ENCODE measurements around the gene LMO4.

The LMO4 gene

GRCh38 chr1:87284456-87285240 is 44.0 kb upstream of the LMO4 start:
- TF ChIP-seq FOXM1 (IDR thresholded peaks at IDR 0.05; ENCODE audit: borderline replicate concordance, low read depth) (no peak), ZBTB7A (IDR thresholded peaks at IDR 0.05; ENCODE audit: low read depth) (no peak), TCF12 (IDR thresholded peaks at IDR 0.05; ENCODE audit: low read depth) (no peak), RAD21 (IDR thresholded peaks at IDR 0.05; ENCODE audit: low read depth) (no peak), TAF1 (IDR thresholded peaks at IDR 0.05; ENCODE audit: low read depth) (no peak), EGR1 (IDR thresholded peaks at IDR 0.05) (no peak), EP300 (IDR thresholded peaks at IDR 0.05; ENCODE audit: borderline replicate concordance) (no peak), CREB1 (IDR thresholded peaks at IDR 0.05; ENCODE audit: low read depth) (no peak), CEBPB (IDR thresholded peaks at IDR 0.05) (no peak), TEAD4 (IDR thresholded peaks at IDR 0.05) (no peak), NFIC (IDR thresholded peaks at IDR 0.05) (no peak), REST (IDR thresholded peaks at IDR 0.05; ENCODE audit: low read depth) (no peak), YY1 (IDR thresholded peaks at IDR 0.05; ENCODE audit: low read depth) (no peak), MAX (IDR thresholded peaks at IDR 0.05) (no peak)

- TF ChIP-seq RAD21 (IDR thresholded peaks at IDR 0.05; ENCODE audit: low read depth): no peak
- no peak for TF ChIP-seq USF1 (IDR thresholded peaks at IDR 0.05)
- no peak for TF ChIP-seq EGR1 (IDR thresholded peaks at IDR 0.05)
- TF ChIP-seq TEAD4 (IDR thresholded peaks at IDR 0.05): no peak
- TF ChIP-seq YY1 (IDR thresholded peaks at IDR 0.05; ENCODE audit: low read depth): no peak
- TF ChIP-seq EP300 (IDR thresholded peaks at IDR 0.05; ENCODE audit: borderline replicate concordance): no peak
- no peak for TF ChIP-seq TCF12 (IDR thresholded peaks at IDR 0.05; ENCODE audit: low read depth)
- TF ChIP-seq CREB1 (IDR thresholded peaks at IDR 0.05; ENCODE audit: low read depth): no peak
- TF ChIP-seq NFIC (IDR thresholded peaks at IDR 0.05): no peak
- TF ChIP-seq MAX (IDR thresholded peaks at IDR 0.05): no peak
- no peak for TF ChIP-seq TAF1 (IDR thresholded peaks at IDR 0.05; ENCODE audit: low read depth)
- TF ChIP-seq REST (IDR thresholded peaks at IDR 0.05; ENCODE audit: low read depth): no peak
- TF ChIP-seq CEBPB (IDR thresholded peaks at IDR 0.05): no peak
- TF ChIP-seq FOXM1 (IDR thresholded peaks at IDR 0.05; ENCODE audit: borderline replicate concordance, low read depth): no peak
- no peak for TF ChIP-seq ZBTB7A (IDR thresholded peaks at IDR 0.05; ENCODE audit: low read depth)
These were observed 37.6 kb upstream of the LMO4 start for GRCh38 chr1:87291107-87291506.

GRCh38 chr1:87292684-87293493 is 35.8 kb upstream of the LMO4 start:
- TF ChIP-seq EP300 (IDR thresholded peaks at IDR 0.05; ENCODE audit: borderline replicate concordance): no peak
- TF ChIP-seq RAD21 (IDR thresholded peaks at IDR 0.05; ENCODE audit: low read depth): peak; percentile 84
- TF ChIP-seq NFIC (IDR thresholded peaks at IDR 0.05): no peak
- no peak for TF ChIP-seq TEAD4 (IDR thresholded peaks at IDR 0.05)
- no peak for TF ChIP-seq TAF1 (IDR thresholded peaks at IDR 0.05; ENCODE audit: low read depth)
- TF ChIP-seq USF1 (IDR thresholded peaks at IDR 0.05): no peak

- no peak for TF ChIP-seq ZBTB7A (IDR thresholded peaks at IDR 0.05; ENCODE audit: low read depth)
- TF ChIP-seq CEBPB (IDR thresholded peaks at IDR 0.05): no peak
- no peak for TF ChIP-seq NFIC (IDR thresholded peaks at IDR 0.05)
- TF ChIP-seq REST (IDR thresholded peaks at IDR 0.05; ENCODE audit: low read depth): no peak
- TF ChIP-seq EP300 (IDR thresholded peaks at IDR 0.05; ENCODE audit: borderline replicate concordance): no peak
- no peak for TF ChIP-seq TCF12 (IDR thresholded peaks at IDR 0.05; ENCODE audit: low read depth)
- no peak for TF ChIP-seq MAX (IDR thresholded peaks at IDR 0.05)
- no peak for TF ChIP-seq EGR1 (IDR thresholded peaks at IDR 0.05)
- no peak for TF ChIP-seq USF1 (IDR thresholded peaks at IDR 0.05)
- no peak for TF ChIP-seq CREB1 (IDR thresholded peaks at IDR 0.05; ENCODE audit: low read depth)
- no peak for TF ChIP-seq FOXM1 (IDR thresholded peaks at IDR 0.05; ENCODE audit: borderline replicate concordance, low read depth)
- no peak for TF ChIP-seq TEAD4 (IDR thresholded peaks at IDR 0.05)
- TF ChIP-seq TAF1 (IDR thresholded peaks at IDR 0.05; ENCODE audit: low read depth): no peak
- no peak for TF ChIP-seq YY1 (IDR thresholded peaks at IDR 0.05; ENCODE audit: low read depth)
- no peak for TF ChIP-seq RAD21 (IDR thresholded peaks at IDR 0.05; ENCODE audit: low read depth)
These were observed 34.0 kb upstream of the LMO4 start for GRCh38 chr1:87294633-87295032.
